GM10266 (cell line): ENCODE data around the gene HOXA11.

ENCODE experiments used
- DNase-seq: peaks from one replicate; pipeline ENCODE4 v3.0.0; 2012; ENCODE audit errors: extremely low spot score
- CTCF ChIP-seq: IDR thresholded peaks from 2 replicates; pipeline ENCODE4 v1.5.1; 2012; ENCODE audit warnings: mild to moderate bottlenecking, low read depth; ENCODE audit not compliant: control insufficient read depth, insufficient read depth; ENCODE audit errors: missing control alignments

The HOXA11 gene

GRCh38 chr7:27161214-27161720 lies 23.8 kb downstream of the HOXA11 start:
- DNase-seq: no peak
- TF ChIP-seq CTCF: no peak

GRCh38 chr7:27160546-27161213 lies 24.4 kb downstream of the HOXA11 start:
- peak; percentile 91 for DNase-seq
- TF ChIP-seq CTCF: peak; percentile 98

DNA sequence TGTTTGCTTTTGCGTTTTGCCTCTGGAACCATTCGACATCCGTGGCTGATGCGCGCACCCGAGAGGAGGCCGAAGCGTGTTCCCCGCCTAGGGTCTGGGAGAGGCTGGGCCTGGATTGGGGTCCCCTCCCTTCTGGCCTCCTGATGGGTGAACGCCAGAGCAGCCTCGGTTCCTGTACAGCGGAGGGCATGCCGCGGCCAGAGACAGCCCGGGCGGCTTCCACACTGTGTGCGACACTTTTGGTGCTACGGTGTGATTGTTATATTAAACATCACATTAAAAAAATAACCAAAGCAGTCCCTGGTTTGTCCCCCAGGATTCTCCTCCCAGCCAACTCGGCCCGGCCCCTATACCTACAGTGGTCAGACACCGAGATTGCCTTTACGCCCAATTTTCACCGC lies 24.9 kb downstream of the HOXA11 start:
- no peak for DNase-seq
- TF ChIP-seq CTCF: no peak

- no peak for TF ChIP-seq CTCF
These were observed 25.5 kb downstream of the HOXA11 start for GRCh38 chr7:27159266-27160144.

GRCh38 chr7:27158436-27159265 lies 26.4 kb downstream of the HOXA11 start:
- no peak for TF ChIP-seq CTCF

More at GRCh38 chr7:27159266-27160144, 25.5 kb downstream of the HOXA11 start:
- DNase-seq: no peak

GRCh38 chr7:27157702-27158431 lies 27.2 kb downstream of the HOXA11 start:
- TF ChIP-seq CTCF: no peak
- no peak for DNase-seq

More at GRCh38 chr7:27158436-27159265, 26.4 kb downstream of the HOXA11 start:
- DNase-seq: no peak
